Peyer's patch (tissue), 4 donors: Measurements from ENCODE around the gene CTDSP1.

Experiments used
- CTCF ChIP-seq, 6 experiments: fragments of 450-650 bp in 4 of 6; fragments of 200-600 bp in 2 of 6; sonication (generic) in 1 of 6; IDR thresholded peaks; one replicate each; pipeline ENCODE4 v1.5.1; 2017 to 2019; ENCODE audit warnings: antibody characterized with exemption in 6 of 6, mild to moderate bottlenecking in 3 of 6, moderate library complexity in 1 of 6
- POLR2A ChIP-seq, 2 donors: fragments of 450-650 bp; IDR thresholded peaks; one replicate each; pipeline ENCODE4 v1.5.1; 2017; ENCODE audit warnings: antibody characterized with exemption in 2 of 2, mild to moderate bottlenecking in 2 of 2, moderate library complexity in 2 of 2

GRCh38 chr2:218354045-218354444, 45.6 kb upstream of the CTDSP1 start:
- TF ChIP-seq CTCF (IDR thresholded peaks at IDR 0.05) = no peak
- no peak for TF ChIP-seq POLR2A (IDR thresholded peaks at IDR 0.05)
